ENCODE measurements around the gene CLNK.

DNA sequence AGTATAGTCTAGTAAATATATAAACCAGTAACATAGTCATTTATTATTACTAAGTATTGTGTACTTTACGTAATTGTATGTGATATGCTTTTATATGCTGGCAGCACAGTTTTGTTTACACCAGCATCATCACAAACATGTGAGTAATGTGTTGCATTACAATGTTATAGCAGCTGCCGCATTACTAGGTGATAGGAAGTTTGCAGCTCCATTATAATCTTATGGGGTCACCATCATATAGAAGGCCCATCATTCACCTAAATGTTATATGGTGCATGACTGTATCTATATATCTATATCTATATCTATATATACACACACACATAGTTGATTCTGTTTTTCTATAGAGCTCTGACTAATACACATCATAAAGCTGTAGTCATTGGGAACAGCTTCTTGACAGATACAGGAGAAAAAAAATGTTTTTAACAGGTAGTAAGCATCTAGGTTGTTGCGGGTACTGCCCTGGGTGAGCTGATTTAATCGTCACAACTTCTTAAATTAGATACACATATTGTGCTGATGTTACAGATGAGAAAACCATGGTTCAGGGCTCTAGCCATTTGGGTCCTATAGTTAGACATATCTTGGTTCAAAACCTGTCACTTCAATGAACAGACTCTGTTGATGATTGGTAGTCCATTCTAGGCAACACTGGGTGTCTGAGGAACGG lies 77.9 kb downstream of the CLNK start:
- TF ChIP-seq YY1 (IDR thresholded peaks at IDR 0.05; ENCODE audit: insufficient read depth, insufficient read length) (no peak), ZNF274 (IDR thresholded peaks at IDR 0.05; ENCODE audit: low read depth, low read length) (no peak), SUZ12 (IDR thresholded peaks at IDR 0.05; ENCODE audit: extremely low read depth, insufficient read depth, insufficient read length) (no peak)
